HepG2 (cell line): ENCODE data around the gene EEPD1. TPM values are rescaled to one million over a fixed set of nuclear protein-coding genes. Genes with fewer than 3 reads are reported as not detected.

Experiments used
- ATF1 ChIP-seq: IDR thresholded peaks from 2 replicates; pipeline ENCODE4 v1.6.1; 2016; ENCODE audit warnings: mild to moderate bottlenecking, control low read depth
- ELF3 ChIP-seq: IDR thresholded peaks from 2 replicates; pipeline ENCODE4 v1.6.1; 2016; ENCODE audit warnings: missing genetic modification reagents, missing compliant biosample characterization
- MLLT10 ChIP-seq: sonication (generic); formaldehyde crosslinking; IDR thresholded peaks from 2 replicates; pipeline ENCODE4 v1.4.0; 2020; ENCODE audit warnings: missing genetic modification reagents
- NAIF1 ChIP-seq: sonication (generic); formaldehyde crosslinking; IDR thresholded peaks from 2 replicates; pipeline ENCODE4 v1.5.0; 2020; ENCODE audit warnings: mild to moderate bottlenecking, missing genetic modification reagents, borderline replicate concordance
- SIN3A ChIP-seq: IDR thresholded peaks from 2 replicates; pipeline ENCODE4 v1.6.1; 2011; ENCODE audit warnings: low read depth, mild to moderate bottlenecking, control low read depth, low read length, borderline replicate concordance
- ZFP91 ChIP-seq: sonication (generic); formaldehyde crosslinking; IDR thresholded peaks from 2 replicates; pipeline ENCODE4 v1.9.0; 2022; ENCODE audit warnings: missing genetic modification reagents, mild to moderate bottlenecking, borderline replicate concordance
- ZFX ChIP-seq: sonication (generic); formaldehyde crosslinking; IDR thresholded peaks from 2 replicates; pipeline ENCODE4 v1.4.0; 2020; ENCODE audit warnings: mild to moderate bottlenecking, low read depth, missing genetic modification reagents, moderate library complexity
- ZNF318 ChIP-seq: sonication (generic); formaldehyde crosslinking; IDR thresholded peaks from 2 replicates; pipeline ENCODE4 v1.4.0; 2020; ENCODE audit warnings: mild to moderate bottlenecking, missing genetic modification reagents
- ZNF556 ChIP-seq: sonication (generic); formaldehyde crosslinking; IDR thresholded peaks from 2 replicates; pipeline ENCODE4 v1.4.0; 2020; ENCODE audit warnings: mild to moderate bottlenecking, missing genetic modification reagents, borderline replicate concordance
- ZNF563 ChIP-seq: sonication (generic); formaldehyde crosslinking; IDR thresholded peaks from 2 replicates; pipeline ENCODE4 v1.8.0; 2022; ENCODE audit warnings: mild to moderate bottlenecking, moderate library complexity, missing genetic modification reagents
- ZNF567 ChIP-seq: sonication (generic); formaldehyde crosslinking; IDR thresholded peaks from 2 replicates; pipeline ENCODE4 v1.8.1; 2023; ENCODE audit warnings: mild to moderate bottlenecking, missing genetic modification reagents, borderline replicate concordance
- ZNF609 ChIP-seq: sonication (generic); formaldehyde crosslinking; IDR thresholded peaks from 2 replicates; pipeline ENCODE4 v1.4.0; 2020; ENCODE audit warnings: mild to moderate bottlenecking, missing genetic modification reagents, borderline replicate concordance
- ZNF746 ChIP-seq: sonication (generic); formaldehyde crosslinking; IDR thresholded peaks from 2 replicates; pipeline ENCODE4 v1.8.0; 2022; ENCODE audit warnings: mild to moderate bottlenecking, missing genetic modification reagents
- polyA plus RNA-seq, 8 experiments: library from polyadenylated mRNA; depleted of rRNA in 3 of 8; stranded (reverse) in 7 of 8; unstranded in 1 of 8; fragments of >200 nt; fragmentation: Illumina TruSeq in 4 of 8; extraction: Trizol in 4 of 8; gene quantifications; 2 replicates each; pipeline versions ENCODE4 v1.2.1 to v1.2.3, GENCODE V29; 2011 to 2016; ENCODE audit warnings: low read depth in 4 of 8, missing spikeins in 1 of 8, mixed read lengths in 1 of 8; ENCODE audit not compliant: insufficient read depth in 1 of 8
- total RNA-seq, 5 experiments: library from RNA; depleted of rRNA; stranded (reverse); fragments of >200 nt; fragmentation: Illumina TruSeq; extraction: Trizol; gene quantifications; 2 replicates each; pipeline ENCODE4 v1.2.3, GENCODE V29; 2016; ENCODE audit warnings: low read depth in 1 of 5

EEPD1 gene
- total and polyA plus RNA-seq, 2 of the 13 experiments (the other 11 are each of a cell fraction or from before 2014, with no cell fraction given) = 10.1 to 16.4 TPM

- TF ChIP-seq NAIF1 (CRISPR knock-in tag) (no peak), ZNF556 (CRISPR knock-in tag) (no peak), ZFP91 (CRISPR knock-in tag) (peak; percentile 84; the same call in 1 of the 2 replicates), ZNF609 (CRISPR knock-in tag) (no peak), SIN3A (peak; percentile 85; the same call in 1 of the 2 replicates), MLLT10 (CRISPR knock-in tag) (no peak), ZNF567 (no peak), ZFX (CRISPR knock-in tag) (peak; percentile 32; the same call in 1 of the 2 replicates), ZNF746 (no peak), ELF3 (CRISPR knock-in tag) (0 out of 2 replicates have a peak, but pooled peaks have one; percentile 38), ZNF318 (no peak), ZNF563 (CRISPR knock-in tag) (peak; percentile 83; the same call in 1 of the 2 replicates), ATF1 (no peak)
Measured at GRCh38 chr7:36152756-36153570, at the start of gene EEPD1 (continued).
